Thoracic aorta (tissue), 2 donors: ENCODE measurements around the gene ARID1B. TPM values are rescaled to one million over a fixed set of nuclear protein-coding genes. Genes with fewer than 3 reads are reported as not detected.

Source experiments
- ATAC-seq: fragments of 150-250 bp; one replicate; pipeline ENCODE4 v1.8.0; 2017; ENCODE audit warnings: low read depth; ENCODE audit not compliant: insufficient number of reproducible peaks, low FRiP score
- DNase-seq: peaks from one replicate; pipeline ENCODE4 v3.0.0-alpha.2; 2020; ENCODE audit warnings: low spot score
- H3K27ac ChIP-seq, 2 donors: fragments of 200-600 bp; sonication (generic); 1 replicate in 1 of 2; 2 replicates in 1 of 2; pipeline ENCODE4 v1.5.1; 2016; ENCODE audit warnings: mild to moderate bottlenecking in 2 of 2, moderate library complexity in 2 of 2
- H3K27me3 ChIP-seq: fragments of 200-600 bp; sonication (generic); replicated peaks from 2 replicates; pipeline ENCODE4 v1.6.0; 2016; ENCODE audit warnings: mild to moderate bottlenecking; ENCODE audit not compliant: insufficient read depth
- H3K36me3 ChIP-seq: fragments of 200-600 bp; sonication (generic); one replicate; pipeline ENCODE4 v1.5.1; 2016
- H3K4me1 ChIP-seq, 2 donors: fragments of 200-600 bp; sonication (generic); 1 replicate in 1 of 2; 2 replicates in 1 of 2; pipeline versions ENCODE4 v1.5.1 to v1.6.0; 2016; ENCODE audit warnings: low read depth in 2 of 2, mild to moderate bottlenecking in 1 of 2; ENCODE audit not compliant: control insufficient read depth in 1 of 2
- H3K4me3 ChIP-seq: fragments of 200-600 bp; sonication (generic); 2 replicates; pipeline ENCODE4 v1.5.1; 2016; ENCODE audit warnings: mild to moderate bottlenecking
- H3K9me3 ChIP-seq: fragments of 200-600 bp; sonication (generic); 2 replicates; pipeline ENCODE4 v1.5.1; 2016
- CTCF ChIP-seq: fragments of 200-600 bp; sonication (generic); IDR thresholded peaks from one replicate; pipeline ENCODE4 v1.5.1; 2019; ENCODE audit warnings: antibody characterized with exemption
- total RNA-seq, 2 donors: library from RNA; depleted of rRNA; stranded (reverse); fragments of >200 nt; gene quantifications; one replicate each; pipeline versions ENCODE4 v1.1.0 to v1.2.3, GENCODE V29; 2016

The ARID1B gene
- total RNA-seq, 2 donors from 2014 or later: 120 to 158 TPM

GRCh38 chr6:157259443-157259842 lies 482.3 kb downstream of the ARID1B start:
- TF ChIP-seq CTCF: no peak
- Histone ChIP-seq H3K27ac (no peak overlapping the region), H3K9me3 (no peaks in the 10 kb centered on the region), H3K4me1 (peaks cover 5 to 27% of the 10 kb centered on the region in 2 donors), H3K27me3 (no peaks in the 10 kb centered on the region), H3K4me3 (no peak overlapping the region), H3K36me3 (no peaks in the 10 kb centered on the region)
- no peak for DNase-seq
- no peak for ATAC-seq
